ENCODE data around the gene TRIM7.

Gene TRIM7

DNA sequence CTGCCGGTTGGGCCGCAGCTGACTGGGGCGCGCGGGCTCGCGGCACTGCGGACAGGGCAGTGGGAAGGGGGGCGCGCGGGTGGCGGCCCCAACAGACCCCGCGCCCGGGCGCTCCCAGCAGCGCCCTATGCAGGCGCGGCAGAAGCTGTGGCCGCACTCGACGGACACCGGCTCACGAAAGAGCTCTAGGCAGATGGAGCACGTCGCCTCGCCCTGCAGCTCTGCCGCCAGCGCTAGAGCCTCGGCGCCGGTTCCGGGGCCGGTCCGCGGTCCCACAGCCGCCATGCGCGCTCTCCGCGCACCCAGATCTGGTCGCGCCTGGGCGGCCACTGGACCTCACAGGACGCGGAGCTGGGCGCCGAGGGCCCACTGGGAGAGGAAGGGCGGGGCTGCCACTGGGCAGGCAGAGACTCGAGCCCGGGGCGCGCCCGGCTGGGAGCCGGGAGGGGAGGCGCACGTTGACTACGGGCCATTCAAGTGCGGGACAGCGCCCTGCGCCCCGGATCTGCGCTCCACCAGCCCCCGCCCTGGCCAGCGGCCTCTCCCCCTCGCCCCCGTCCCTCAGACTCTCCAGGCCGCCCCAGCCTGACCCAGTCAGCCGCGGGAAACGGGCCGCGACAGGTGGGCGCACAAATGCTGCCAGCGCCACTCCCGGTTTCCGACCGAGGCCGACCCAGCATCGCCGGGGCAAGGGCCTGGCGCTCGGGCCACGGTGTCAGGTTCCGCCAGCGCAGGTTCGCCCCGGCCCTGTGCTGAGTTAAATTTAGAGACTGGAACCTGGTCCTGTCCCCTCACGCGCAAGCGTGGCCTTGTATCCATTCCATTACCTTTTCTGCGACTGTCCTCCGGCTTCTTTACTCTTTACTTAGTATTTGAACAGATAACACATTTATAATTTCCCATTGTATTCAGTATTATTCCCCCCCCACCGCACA lies at the start of gene TRIM7:
Gene TRIM7 (minus strand): TSS at position 371 of the 935 bp plus-strand sequence. CDS start 86 bp downstream, at position 285.
- H3K4me3 ChIP-seq (ENCODE audit: low read length): peak within 1 kb of the TSS; percentile 67
- DNase-seq (ENCODE audit: low read depth): no peak
- TF ChIP-seq, protein P1, sequence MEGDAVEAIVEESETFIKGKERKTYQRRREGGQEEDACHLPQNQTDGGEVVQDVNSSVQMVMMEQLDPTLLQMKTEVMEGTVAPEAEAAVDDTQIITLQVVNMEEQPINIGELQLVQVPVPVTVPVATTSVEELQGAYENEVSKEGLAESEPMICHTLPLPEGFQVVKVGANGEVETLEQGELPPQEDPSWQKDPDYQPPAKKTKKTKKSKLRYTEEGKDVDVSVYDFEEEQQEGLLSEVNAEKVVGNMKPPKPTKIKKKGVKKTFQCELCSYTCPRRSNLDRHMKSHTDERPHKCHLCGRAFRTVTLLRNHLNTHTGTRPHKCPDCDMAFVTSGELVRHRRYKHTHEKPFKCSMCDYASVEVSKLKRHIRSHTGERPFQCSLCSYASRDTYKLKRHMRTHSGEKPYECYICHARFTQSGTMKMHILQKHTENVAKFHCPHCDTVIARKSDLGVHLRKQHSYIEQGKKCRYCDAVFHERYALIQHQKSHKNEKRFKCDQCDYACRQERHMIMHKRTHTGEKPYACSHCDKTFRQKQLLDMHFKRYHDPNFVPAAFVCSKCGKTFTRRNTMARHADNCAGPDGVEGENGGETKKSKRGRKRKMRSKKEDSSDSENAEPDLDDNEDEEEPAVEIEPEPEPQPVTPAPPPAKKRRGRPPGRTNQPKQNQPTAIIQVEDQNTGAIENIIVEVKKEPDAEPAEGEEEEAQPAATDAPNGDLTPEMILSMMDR (conservative IDR thresholded peaks at IDR 0.05; ENCODE audit: low read depth, low read length): no peak

DNA sequence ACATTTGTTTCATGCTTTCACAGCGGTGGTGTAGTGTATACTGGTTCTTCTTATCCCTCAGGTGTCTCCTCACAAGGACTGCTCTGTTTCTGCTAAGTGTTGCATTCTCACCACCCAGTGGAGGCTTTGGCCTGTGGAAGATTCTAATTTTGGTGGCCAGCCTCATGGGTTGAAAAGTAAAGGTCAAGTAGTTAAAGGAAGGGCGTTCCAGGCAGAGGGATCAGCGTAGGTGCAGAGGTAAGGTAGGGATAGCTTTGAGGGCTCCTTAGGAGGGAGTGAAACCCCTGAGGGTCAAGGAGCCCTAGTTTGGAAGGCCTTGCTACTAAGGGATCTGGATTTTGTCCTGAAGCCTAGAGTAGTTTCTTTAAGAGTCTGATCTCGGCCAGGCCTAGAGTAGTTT lies 43.3 kb upstream of the TRIM7 start:
- peak overlapping the region; percentile 88 for H3K4me3 ChIP-seq (ENCODE audit: low read length)
- DNase-seq (ENCODE audit: low read depth): no peak
- TF ChIP-seq, protein P1 (conservative IDR thresholded peaks at IDR 0.05; ENCODE audit: low read depth, low read length): no peak

DNA sequence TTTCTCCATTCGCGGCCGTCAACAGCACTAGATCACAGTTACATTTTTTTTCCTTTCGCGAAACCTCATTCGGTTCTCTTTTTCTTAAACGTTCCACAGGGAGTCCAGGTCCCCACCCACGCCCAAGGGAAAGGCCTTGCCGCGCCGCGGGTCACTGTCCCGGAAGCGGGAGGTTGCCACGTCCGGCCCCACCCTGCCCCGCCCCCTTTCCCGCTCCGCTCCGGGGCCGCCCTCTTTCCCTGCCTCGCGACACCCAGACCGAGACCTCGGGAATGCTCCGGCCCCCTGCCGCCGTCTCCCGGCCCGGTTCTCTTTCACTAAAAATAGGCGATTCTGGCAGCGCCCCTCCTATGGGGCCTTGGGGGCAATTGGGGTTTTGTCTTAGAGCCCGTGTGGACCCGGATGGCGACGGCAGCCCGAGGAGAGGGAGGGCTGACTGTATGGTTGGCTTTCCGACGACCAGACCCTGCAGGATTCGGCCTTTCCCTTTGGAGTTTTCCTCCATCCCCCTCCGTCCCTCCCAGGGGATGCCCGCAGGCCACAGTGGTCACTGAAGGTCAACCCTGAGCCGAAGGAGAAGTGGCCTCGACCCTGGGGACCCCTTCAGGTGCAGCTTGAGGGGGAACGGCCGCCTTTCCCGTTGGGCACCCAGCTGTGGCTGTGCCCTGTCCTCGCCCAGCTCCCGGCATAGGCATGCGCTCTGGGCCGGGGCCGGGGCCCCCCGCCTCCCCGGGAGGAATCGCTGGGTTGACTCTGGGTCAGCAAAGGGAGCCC lies 41.5 kb upstream of the TRIM7 start:
- TF ChIP-seq, protein P1 (conservative IDR thresholded peaks at IDR 0.05; ENCODE audit: low read depth, low read length): no peak
- peak overlapping the region; percentile 88 for H3K4me3 ChIP-seq (ENCODE audit: low read length)
- DNase-seq (ENCODE audit: low read depth): no peak

DNA sequence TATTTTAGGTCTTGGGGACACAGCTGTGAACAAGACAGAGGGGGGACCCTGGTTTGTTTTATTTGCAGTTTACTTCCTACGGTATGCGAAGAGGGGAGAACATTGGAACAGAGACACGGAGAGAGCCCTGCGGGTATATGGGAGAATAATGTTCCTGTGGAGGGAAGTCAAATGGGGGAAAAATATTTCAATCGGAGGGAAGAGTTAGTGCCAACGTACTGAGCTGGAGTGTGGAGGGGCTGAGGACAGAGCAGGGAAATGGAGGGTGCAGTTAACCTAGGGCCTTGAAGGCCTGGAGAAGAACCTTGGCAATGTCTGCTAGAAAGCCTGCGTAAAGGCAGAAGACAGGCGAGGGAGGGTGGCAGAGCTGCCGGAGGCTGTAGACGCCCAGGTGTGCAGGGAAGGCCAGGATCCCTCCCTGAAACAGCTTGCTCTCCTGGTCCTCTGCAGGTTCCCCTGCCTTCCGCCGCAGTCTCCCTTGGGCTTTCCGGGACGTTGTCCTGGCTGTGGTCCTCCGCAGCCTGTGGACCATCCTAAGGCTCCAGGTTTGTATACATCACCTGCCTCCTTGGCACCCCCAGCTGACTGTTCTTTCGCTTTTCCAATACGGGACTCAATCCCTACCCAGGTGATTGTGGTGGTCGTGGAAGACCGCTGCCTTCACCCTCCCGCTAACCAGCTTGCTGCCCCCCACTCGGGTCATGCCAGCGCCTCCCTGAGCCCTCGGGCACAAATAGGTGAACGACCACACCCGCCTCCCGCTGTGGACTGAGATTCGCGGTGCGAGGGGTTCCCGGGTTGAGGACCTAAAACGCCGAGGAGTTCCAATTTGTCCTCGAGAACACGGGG lies 40.7 kb upstream of the TRIM7 start:
- DNase-seq (ENCODE audit: low read depth): no peak
- TF ChIP-seq, protein P1 (conservative IDR thresholded peaks at IDR 0.05; ENCODE audit: low read depth, low read length): no peak
- H3K4me3 ChIP-seq (ENCODE audit: low read length): peak overlapping the region; percentile 88

DNA sequence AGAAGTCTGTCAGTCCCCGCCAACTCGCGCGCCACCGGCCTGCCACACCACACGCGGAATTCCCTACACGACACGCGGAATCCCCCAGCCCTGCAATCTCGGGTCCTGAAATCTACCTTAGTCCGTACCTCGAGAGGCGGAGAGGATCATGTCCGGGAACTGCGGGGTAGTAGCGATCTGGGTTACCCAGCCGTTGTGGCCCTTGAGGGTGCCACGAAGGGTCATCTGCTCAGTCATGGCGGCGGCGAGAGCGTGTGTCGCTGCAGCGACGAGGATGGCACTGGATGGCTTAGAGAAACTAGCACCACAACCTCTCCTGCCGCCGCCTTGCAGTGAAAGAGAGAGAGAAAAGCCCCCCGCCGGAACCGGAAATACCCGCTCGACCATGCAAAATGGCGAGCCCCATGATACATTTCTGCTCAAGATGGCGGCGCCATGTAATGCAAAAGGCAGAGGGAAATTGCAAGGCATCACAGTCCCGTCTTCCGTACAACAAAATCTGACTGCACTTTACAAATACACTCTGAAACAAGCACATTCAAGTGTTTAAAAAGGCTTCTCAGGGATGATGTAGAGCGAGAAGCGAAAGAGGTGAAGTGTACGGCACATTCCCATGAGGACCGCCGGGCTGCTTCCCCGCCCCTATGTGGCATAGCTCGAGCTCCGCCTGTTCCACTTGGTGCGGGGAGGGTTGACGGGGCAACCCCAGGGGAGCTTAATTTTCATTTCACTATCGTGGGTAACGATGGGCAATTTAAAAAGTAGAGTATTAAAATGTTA lies 38.8 kb upstream of the TRIM7 start, which contains the start of gene RACK1:
Gene RACK1 (minus strand): TSS at position 343 of the 780 bp plus-strand sequence. CDS start 106 bp downstream, at position 237.
- DNase-seq (ENCODE audit: low read depth): no peak
- TF ChIP-seq, protein P1 (conservative IDR thresholded peaks at IDR 0.05; ENCODE audit: low read depth, low read length): no peak
- H3K4me3 ChIP-seq (ENCODE audit: low read length): peak within 1 kb of the TSS; percentile 99
